Adrenal gland (tissue), 5 donors: ENCODE data around the gene C8G.

ENCODE experiments used
- POLR2A ChIP-seq, 2 donors: fragments of 450-650 bp; IDR thresholded peaks; one replicate each; pipeline ENCODE4 v1.6.1; 2017; ENCODE audit warnings: antibody characterized with exemption in 2 of 2, mild to moderate bottlenecking in 2 of 2, moderate library complexity in 1 of 2
- TF ChIP-seq, protein P1 (sequence below), 6 experiments: fragments of 450-650 bp in 4 of 6; fragments of 200-600 bp in 2 of 6; sonication (generic) in 1 of 6; IDR thresholded peaks; 1 replicate in 5 of 6; 2 replicates in 1 of 6; pipeline versions ENCODE4 v1.5.1 to v1.8.0; 2016 to 2021; ENCODE audit warnings: antibody characterized with exemption in 6 of 6, mild to moderate bottlenecking in 2 of 6, moderate library complexity in 1 of 6
- donor health status: DM: no; HTN: no; CAD: no.

DNA sequence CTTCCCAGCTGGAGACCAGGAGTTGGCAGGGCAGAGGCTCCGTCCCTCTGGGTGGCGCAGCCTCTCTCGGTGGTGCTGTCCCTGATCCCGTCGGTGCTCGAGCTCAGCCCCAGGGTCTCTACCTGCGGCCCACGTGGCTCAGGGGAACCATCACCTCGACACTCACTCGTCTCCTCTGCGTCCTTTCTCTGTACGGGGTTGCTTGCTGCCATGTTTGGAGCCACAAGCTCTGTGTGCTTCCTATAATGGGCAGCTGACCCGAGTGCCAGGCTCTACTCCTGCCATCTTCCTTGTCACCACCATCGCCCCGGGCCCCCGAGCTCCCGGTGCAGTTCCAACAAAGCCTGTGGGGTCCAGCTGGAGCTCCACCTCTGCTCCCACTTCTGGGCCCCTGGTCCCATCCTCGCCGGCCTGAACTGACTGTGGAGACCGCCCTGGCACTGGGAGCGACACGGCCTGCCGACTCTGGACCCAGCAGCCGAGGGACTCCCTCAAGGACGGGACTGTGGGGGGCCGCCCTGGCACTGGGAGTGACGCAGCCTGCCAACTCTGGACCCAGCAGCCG, 5.5 kb upstream of the C8G start:
- TF ChIP-seq, protein P1, sequence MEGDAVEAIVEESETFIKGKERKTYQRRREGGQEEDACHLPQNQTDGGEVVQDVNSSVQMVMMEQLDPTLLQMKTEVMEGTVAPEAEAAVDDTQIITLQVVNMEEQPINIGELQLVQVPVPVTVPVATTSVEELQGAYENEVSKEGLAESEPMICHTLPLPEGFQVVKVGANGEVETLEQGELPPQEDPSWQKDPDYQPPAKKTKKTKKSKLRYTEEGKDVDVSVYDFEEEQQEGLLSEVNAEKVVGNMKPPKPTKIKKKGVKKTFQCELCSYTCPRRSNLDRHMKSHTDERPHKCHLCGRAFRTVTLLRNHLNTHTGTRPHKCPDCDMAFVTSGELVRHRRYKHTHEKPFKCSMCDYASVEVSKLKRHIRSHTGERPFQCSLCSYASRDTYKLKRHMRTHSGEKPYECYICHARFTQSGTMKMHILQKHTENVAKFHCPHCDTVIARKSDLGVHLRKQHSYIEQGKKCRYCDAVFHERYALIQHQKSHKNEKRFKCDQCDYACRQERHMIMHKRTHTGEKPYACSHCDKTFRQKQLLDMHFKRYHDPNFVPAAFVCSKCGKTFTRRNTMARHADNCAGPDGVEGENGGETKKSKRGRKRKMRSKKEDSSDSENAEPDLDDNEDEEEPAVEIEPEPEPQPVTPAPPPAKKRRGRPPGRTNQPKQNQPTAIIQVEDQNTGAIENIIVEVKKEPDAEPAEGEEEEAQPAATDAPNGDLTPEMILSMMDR (IDR thresholded peaks at IDR 0.05): no peak
- no peak for TF ChIP-seq POLR2A (IDR thresholded peaks at IDR 0.05)
